GM18867 (cell line): Measurements from ENCODE around the gene PPP4R2.

ENCODE experiments used
- ATAC-seq: cut with Tn5 transposase; IDR thresholded peaks from one replicate; pipeline ENCODE4 v1.9.1; 2021; ENCODE audit warnings: mild to moderate bottlenecking, moderate library complexity; ENCODE audit not compliant: unreplicated experiment

Gene PPP4R2

GRCh38 chr3:73068419-73068818, 71.8 kb downstream of the PPP4R2 start:
- no peak for ATAC-seq

GRCh38 chr3:73069187-73069586, 72.6 kb downstream of the PPP4R2 start:
- ATAC-seq, result no peak

GRCh38 chr3:73069775-73070444, 73.3 kb downstream of the PPP4R2 start:
- no peak for ATAC-seq

GRCh38 chr3:73070675-73071575, 74.3 kb downstream of the PPP4R2 start:
- ATAC-seq, result no peak

GRCh38 chr3:73071952-73072351, 75.3 kb downstream of the PPP4R2 start:
- ATAC-seq, result no peak

- no peak for ATAC-seq
These were observed 76.0 kb downstream of the PPP4R2 start for GRCh38 chr3:73072634-73073033.

- no peak for ATAC-seq
These were observed 76.6 kb downstream of the PPP4R2 start for GRCh38 chr3:73073091-73073707.

- ATAC-seq, result no peak
These were observed 78.2 kb downstream of the PPP4R2 start for GRCh38 chr3:73074781-73075180.

- ATAC-seq, result peak; percentile 54
These were observed 83.8 kb downstream of the PPP4R2 start for GRCh38 chr3:73080216-73080966.

GRCh38 chr3:73081140-73081539, 84.5 kb downstream of the PPP4R2 start:
- ATAC-seq, result no peak

GRCh38 chr3:73084170-73084569, 87.6 kb downstream of the PPP4R2 start:
- no peak for ATAC-seq

- ATAC-seq, result peak; percentile 68
These were observed 89.5 kb downstream of the PPP4R2 start for GRCh38 chr3:73086071-73086494.

- ATAC-seq, result no peak
These were observed 97.5 kb downstream of the PPP4R2 start for GRCh38 chr3:73094129-73094528.

GRCh38 chr3:73094951-73095350, 98.3 kb downstream of the PPP4R2 start:
- ATAC-seq, result no peak

- no peak for ATAC-seq
These were observed 99.6 kb downstream of the PPP4R2 start for GRCh38 chr3:73096169-73096568.

- ATAC-seq, result no peak
These were observed 101.4 kb downstream of the PPP4R2 start for GRCh38 chr3:73098026-73098425.

- no peak for ATAC-seq
These were observed 102.3 kb downstream of the PPP4R2 start for GRCh38 chr3:73098873-73099272.

- ATAC-seq, result peak; percentile 84
These were observed 104.3 kb downstream of the PPP4R2 start for GRCh38 chr3:73100741-73101559.

- ATAC-seq, result no peak
These were observed 105.3 kb downstream of the PPP4R2 start for GRCh38 chr3:73101881-73102280.

- no peak for ATAC-seq
These were observed 110.6 kb downstream of the PPP4R2 start for GRCh38 chr3:73107215-73107614.
